GM18511 (cell line): ENCODE results near the gene ECM2.
"Not testable (repeated sequence)": the region's sequence is repeated elsewhere in the genome, so short reads cannot be mapped to it uniquely, and the experiment has no call there.

Experiments used
- ATAC-seq: cut with Tn5 transposase; IDR thresholded peaks from one replicate; pipeline ENCODE4 v1.9.1; 2021; ENCODE audit warnings: mild to moderate bottlenecking, moderate library complexity; ENCODE audit not compliant: unreplicated experiment

Gene ECM2

GRCh38 chr9:92535940-92536850, at the start of gene ECM2:
ECM2 (minus strand) TSS chr9:92535990; CDS start chr9:92522866, 13,124 bp downstream.
- ATAC-seq = no peak

- no peak for ATAC-seq
These were observed 40.4 kb upstream of the ECM2 start for GRCh38 chr9:92576175-92576574.

GRCh38 chr9:92573612-92574011, 37.8 kb upstream of the ECM2 start:
- not testable (repeated sequence) for ATAC-seq

GRCh38 chr9:92571871-92572270, 36.1 kb upstream of the ECM2 start:
- ATAC-seq = not testable (repeated sequence)

GRCh38 chr9:92564982-92565381, 29.2 kb upstream of the ECM2 start:
- ATAC-seq = no peak

- ATAC-seq = no peak
These were observed 28.7 kb upstream of the ECM2 start for GRCh38 chr9:92564504-92564903.

- no peak for ATAC-seq
These were observed 27.6 kb upstream of the ECM2 start for GRCh38 chr9:92563116-92564100.

GRCh38 chr9:92562461-92562967, 26.7 kb upstream of the ECM2 start:
- no peak for ATAC-seq

- ATAC-seq = no peak
These were observed 25.9 kb upstream of the ECM2 start for GRCh38 chr9:92561374-92562330.

GRCh38 chr9:92558612-92559374, 23.0 kb upstream of the ECM2 start:
- ATAC-seq = no peak

GRCh38 chr9:92550765-92551164, 15.0 kb upstream of the ECM2 start:
- no peak for ATAC-seq

- ATAC-seq = no peak
These were observed 11.6 kb upstream of the ECM2 start for GRCh38 chr9:92547356-92547755.

GRCh38 chr9:92545002-92545510, 9.3 kb upstream of the ECM2 start:
- ATAC-seq = no peak

- no peak for ATAC-seq
These were observed 8.2 kb upstream of the ECM2 start for GRCh38 chr9:92543972-92544371.

- no peak for ATAC-seq
These were observed 2.8 kb upstream of the ECM2 start for GRCh38 chr9:92538541-92538940.

GRCh38 chr9:92534674-92535073, 1.1 kb downstream of the ECM2 start:
- ATAC-seq = peak; percentile 66

- ATAC-seq = no peak
These were observed 1.6 kb downstream of the ECM2 start for GRCh38 chr9:92534204-92534603.

GRCh38 chr9:92530893-92531292, 4.9 kb downstream of the ECM2 start:
- no peak for ATAC-seq

GRCh38 chr9:92529124-92529523, 6.7 kb downstream of the ECM2 start:
- ATAC-seq = no peak
